GM21737 (cell line): ENCODE measurements around the gene CBX7.

Experiments
- ATAC-seq: cut with Tn5 transposase; IDR thresholded peaks from one replicate; pipeline ENCODE4 v1.9.1; 2021; ENCODE audit warnings: mild to moderate bottlenecking, moderate library complexity; ENCODE audit not compliant: unreplicated experiment

CBX7 gene

DNA sequence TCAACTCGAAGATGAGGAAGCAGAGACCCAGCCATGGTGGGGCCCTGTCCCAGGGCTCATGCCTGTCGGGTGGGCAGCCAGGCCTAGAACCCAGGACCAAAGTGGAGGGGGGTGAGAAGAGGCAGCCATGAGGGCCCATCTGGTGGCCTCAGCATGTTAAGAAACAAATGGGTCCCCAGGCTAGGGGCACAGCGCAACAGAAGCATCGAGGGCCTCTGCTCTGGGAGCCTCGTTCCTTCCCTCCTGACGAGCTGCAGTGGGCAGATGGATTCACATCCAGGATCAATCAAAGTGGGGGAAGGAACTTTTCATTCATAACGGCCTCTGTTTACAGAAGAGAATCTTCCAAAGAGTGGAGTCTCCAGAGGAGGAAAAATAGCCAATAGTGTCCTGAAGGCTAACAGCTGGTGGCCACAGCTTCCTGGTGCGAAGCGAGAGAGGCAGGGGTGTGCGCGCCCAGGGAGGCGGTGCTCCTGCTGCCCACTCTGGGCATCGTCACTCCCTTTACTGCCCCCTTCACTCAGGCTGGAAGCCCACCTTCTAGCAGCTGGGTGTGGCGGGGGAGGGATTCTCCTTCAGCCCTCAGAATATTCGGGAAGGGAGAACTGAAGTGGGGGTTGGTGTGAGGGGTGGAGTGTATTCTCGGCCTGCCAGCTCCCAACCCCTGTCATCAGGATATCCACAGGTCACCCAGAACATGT, 4.3 kb downstream of the CBX7 start:
- no peak for ATAC-seq

DNA sequence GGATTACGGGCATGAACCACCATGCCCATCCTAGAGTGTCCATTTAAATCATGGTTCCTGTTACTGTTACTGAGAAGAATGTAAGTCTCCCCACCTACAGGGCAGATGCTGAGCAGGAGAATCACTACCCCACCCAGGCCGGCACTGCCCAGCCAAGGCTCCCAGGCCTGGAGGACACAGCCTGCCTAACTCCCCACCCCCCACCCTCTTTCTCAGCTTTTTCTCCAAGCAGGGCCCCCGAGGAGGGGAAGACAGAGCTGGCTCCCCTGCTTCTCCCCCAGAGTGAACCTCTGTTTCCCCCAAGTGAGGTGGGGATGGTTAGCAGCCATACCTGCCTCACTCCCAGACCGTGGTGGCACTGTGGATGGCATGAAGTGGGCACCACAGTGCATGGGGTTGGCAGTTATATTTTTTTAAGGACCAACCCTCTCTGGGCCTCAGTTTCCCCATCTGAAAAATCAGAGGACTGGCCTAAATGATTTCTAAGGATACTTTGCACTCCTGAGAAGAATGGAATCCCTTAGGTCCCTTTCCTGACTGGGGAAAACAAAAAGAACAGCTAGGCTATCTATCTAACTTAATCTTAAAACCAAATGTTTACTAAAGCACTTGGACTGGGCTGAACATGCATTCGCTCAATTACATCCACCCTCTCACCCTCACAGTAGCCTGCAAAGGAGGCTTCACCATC, 5.0 kb downstream of the CBX7 start:
- no peak for ATAC-seq

DNA sequence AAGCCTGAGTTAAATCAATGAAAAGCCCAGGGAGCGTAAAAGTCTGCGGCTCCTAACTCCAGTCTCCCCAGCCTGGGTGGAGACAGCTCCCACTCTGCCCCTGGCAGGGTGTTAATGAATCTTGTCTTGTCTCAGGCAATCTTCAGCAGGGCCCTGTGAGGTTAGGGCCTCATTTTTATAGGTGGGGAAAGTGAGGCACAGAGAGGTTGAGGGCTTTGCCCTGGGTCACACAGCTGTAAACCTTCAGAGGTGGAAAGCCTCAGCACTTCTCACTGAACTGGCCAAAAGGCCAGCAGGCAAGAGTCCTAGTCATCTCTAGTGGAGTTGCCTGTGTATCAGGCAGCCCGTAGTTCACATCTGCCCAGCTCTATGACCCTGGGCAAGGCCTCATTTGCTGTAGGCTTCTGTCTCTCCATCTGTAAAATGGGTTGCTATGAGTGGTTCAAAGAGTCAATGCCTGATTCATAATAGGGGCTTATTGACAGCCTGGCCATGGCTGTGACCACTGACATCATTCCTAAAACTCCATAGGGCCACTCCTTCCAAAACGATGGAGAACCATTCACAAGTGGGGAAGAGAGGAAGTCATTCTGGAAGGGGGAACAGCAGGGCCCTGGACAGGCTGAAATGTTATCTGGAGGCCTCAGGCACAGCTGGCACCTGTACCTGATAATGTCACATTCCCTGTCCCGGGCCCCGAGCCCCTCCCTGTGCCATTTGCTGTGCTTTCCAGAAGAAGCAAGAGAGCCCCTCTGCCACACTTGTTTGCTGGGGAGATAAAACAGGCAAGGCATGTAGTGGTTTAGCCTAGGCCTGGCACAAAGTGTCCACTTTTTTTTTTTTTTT, 6.0 kb downstream of the CBX7 start:
- ATAC-seq = no peak

DNA sequence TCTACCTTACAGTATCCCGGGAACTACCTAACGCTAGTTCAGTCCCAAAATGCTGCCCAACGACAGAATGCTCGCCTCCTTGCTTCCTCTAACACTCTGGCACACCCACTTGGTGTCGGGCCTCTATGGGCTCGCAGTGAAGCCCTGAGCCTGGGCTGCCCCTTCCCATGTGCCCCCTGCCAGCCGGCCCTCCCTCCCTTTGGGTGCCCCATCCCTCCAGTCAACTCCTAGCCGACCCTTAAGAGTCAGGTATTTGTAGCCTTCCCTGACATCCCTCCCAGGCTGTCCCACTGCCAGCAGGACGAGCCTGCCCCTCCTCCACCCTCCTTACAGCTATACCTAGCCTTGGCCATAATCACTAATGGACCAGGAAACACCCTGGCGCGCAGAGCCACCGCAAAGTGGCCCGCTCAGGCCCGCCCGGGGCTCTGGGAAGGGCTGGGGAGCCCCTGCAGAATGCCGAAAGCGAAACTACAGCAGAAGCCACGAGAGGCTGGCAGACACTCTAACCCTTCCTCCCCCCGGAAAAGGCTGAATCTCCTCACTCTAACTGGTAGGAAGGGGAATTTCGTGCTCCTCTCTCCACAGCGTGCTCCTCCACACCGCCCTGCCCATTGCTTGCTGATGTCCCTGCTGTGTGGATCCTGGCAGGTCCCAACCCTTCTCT, 8.2 kb downstream of the CBX7 start:
- peak; percentile 52 for ATAC-seq

DNA sequence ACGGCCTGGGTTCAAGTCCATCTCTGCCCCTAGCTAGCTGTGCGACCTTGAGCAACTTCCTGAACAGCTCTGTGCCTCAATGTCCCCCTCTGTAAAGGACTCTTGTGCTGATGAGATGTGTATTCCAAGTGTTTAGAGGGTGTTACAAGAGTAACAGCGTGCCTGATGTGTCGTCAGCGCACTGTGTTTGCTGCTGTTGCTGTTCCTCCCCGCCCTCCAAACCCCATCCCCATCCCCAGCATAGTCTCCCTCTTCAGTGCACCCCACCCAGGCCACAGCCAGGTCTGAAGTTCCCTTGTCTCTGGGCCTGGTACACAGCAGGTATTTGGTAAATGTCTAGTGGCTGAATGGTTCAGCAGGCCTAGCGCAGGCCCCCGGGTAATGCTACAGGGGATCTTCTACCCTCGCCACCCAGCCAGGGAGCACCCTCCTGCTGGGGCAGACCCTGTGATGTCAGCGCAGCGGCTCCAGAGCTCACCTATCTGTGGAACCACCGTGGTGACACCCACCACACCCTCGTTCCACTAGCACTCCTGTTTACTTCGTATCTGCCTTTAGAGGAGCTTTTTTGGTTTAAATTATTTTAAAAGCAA, 10.3 kb downstream of the CBX7 start:
- no peak for ATAC-seq

DNA sequence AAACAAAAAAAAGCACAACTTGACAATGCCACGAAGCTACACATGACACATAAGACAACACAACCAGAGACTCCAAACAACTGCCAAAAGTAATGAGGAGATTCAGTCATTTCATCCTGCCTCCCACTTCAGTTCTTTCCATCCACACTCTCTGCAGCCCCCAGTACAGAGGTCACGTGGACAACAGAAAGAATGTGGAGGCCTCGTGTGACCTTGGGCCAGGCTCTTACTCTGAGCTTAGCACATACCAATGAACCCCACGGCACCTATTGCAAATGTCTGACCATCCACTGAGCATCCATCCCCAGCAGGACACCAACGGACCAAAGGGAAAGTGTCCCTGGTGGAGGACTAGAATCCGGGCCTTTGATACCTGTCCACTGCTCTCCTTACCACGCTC, 12.5 kb downstream of the CBX7 start:
- ATAC-seq = no peak

DNA sequence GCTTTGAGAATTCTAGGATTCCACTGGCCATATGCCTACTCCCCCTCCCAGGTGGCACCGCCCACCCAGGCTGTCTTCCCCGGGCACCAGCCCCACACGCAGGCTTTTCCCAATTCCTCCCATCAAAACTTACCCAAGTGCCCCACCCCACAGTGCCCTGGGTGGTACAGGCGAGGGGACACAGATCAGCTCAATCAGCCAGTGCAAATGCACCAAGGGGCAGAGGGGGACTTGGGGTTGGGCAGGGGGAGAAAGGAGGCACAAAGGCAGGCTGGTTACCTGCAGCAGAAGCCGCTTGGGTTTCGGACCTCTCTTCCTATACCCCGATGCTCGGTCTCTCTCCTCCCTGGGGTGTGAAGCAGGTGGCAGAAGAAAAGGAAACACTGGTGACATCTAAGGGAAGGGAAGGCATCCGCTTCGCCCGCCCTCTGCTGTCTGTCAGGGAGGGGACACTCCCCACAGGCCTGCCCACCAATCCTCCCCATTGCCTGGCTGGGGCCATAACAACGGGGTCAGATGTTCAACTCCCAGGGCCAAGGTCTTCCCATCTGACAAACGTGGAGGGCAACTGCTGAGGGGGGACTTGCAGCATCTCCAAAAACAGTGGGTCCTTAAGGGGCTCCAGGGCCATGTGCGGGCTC, 14.0 kb downstream of the CBX7 start:
- no peak for ATAC-seq

DNA sequence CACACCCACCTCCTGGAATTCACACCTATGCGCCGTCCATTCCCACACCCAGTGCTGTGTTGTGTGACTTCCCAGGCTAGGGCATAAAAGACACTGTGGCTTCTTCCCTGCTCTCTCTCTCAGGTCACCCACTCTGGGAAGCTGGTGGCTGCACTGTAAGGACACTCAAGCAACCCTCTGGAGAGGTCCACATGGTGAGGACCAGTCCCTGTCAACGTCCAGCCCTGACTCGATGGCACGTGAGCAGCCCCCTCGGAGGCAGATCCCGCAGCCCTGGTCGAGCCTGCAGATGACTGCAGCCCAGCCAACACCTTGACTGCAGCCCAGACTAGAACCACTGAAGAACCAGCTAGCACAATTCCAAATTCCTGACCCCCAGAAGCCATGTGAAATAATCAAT, 16.2 kb downstream of the CBX7 start:
- no peak for ATAC-seq

DNA sequence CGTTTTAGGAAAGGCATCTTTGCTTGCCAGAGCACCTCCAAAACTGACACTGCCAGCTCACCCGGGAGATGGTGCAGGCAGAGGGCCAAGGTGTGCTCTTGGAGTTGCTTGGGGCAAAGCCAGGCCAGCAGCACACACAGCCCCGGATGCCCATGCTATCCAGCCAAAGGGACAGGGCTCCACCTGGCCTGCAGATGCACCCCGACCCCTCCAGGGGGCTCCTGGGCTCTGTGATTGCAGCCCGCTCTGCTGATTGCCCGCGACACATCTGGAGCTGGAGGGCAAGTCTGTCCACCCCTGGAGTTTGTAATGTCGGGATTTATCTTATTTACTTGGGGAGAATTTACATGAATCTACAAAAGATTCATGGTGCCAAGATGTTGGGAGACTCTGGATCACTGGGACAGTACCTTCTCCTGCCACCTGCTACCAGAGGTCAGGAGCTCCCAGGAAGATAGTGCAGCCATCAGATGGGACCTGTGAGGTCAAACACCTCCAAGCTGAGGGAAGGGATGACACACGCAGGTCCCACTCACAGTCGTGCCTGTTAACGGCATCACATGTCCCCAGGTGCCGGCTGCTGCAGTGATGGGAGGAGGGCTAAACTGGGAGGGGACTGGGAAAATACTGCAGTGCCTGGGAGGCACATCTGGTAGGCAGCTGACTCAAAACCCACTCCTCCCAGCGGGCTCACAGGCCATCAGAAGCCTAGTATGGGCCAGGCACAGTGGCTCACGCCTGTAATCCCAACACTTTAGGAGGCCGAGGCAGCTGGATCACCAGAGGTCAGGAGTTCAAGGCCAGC, 17.2 kb downstream of the CBX7 start:
- ATAC-seq = no peak

DNA sequence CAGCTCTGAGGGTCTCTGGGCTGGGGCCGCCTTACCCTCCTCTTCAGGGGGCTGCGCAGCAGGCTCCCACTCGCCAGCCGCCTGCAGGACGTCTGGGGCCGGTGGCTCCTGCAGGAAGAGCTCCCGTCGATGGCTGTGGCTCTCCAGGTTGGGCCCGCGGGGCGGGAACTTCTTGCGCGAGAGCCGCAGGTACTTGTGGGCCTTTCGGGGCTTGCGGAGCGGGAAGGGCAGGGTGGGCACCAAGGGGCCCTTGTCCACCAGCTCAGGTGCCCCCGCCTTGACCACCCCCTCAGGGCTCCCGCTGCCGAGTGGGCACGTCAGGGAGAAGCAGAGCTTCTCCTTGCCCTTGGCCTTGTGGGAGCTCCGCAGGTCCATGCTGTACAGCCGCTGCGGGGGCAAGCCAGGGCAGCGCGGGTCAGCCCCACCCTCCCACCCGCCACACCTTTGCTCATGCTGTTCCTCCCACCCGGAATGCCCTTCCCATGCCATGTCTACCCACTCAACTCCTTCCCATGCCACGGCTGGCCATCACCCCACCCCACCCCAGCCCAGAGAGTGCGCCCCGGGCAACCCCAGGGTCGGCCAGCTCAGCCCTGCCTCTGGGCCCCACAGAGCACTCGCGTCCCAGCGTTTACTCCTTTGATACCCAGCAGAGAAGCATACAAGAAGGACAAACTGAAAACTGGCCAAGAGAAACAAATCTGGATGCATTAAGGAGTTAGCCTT, 18.0 kb downstream of the CBX7 start:
- no peak for ATAC-seq

DNA sequence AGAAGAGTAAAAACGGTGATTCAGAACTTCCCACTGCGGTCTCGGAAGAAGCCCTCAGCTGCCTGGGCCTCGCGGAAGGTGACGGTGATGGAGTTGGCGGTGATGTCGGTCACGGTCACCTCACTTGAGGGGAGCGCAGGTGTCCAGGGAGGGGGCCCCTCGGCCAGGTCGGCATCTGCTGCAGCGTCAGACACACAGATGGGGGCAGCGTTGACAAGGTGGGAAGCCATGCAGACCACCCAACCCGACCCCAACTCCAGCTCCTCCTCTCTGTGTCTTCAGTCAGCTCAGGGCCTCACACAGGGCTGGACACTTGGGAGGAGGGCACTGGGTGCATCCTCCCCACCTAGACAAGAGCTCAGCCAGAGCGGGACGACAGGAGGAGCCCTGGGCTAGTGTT, 18.6 kb downstream of the CBX7 start:
- ATAC-seq = no peak

DNA sequence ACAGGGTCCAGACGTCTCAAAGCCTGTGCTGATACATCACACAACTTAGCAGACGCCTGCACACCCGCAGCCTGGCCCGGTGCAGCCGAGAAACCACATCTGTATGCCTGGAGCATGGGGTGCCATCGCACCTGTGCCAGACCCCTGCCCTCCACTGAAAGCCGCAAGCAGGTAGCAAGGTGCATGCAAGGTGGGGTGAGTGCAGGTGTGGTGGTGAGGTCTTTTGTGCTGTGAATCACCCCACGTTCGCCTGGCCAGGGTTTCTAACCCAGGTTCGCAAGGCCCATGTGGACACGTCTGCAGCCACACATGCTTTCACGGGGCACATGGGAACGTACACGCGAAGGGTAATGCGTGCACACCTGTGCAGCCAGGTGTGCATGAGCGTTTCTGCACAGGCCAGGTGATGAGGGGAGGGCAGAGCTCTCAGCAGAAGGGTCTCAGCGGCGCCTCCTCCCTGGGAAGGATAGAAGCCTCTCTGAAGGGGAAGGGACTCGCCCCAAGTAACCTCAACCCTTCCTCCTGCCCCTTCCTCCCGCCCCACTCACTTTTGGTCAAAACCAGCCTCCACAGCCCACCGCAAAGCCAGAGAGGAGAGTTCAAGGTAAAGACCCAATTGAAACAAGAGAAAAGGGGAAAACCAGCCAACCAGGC, 19.5 kb downstream of the CBX7 start:
- no peak for ATAC-seq

DNA sequence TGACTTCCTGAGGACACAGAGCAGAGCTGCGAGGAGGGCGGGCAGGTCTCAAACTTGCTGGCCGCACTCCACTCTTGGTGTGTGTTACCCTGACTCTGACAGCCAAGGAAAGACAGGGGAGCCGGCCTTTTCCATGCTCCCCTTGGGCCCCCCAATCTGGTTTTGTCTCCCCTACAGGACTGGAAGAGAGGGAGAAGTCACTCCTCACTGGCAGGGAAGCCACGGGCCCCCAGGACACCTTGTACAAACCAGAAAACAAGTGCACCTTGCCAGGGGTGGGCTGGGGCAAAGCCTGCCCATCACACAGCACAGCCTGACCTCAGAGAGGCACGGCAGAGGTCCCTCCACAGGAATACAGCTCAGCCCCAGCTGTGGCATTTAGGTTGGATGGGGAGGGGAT, 20.2 kb downstream of the CBX7 start:
- no peak for ATAC-seq

DNA sequence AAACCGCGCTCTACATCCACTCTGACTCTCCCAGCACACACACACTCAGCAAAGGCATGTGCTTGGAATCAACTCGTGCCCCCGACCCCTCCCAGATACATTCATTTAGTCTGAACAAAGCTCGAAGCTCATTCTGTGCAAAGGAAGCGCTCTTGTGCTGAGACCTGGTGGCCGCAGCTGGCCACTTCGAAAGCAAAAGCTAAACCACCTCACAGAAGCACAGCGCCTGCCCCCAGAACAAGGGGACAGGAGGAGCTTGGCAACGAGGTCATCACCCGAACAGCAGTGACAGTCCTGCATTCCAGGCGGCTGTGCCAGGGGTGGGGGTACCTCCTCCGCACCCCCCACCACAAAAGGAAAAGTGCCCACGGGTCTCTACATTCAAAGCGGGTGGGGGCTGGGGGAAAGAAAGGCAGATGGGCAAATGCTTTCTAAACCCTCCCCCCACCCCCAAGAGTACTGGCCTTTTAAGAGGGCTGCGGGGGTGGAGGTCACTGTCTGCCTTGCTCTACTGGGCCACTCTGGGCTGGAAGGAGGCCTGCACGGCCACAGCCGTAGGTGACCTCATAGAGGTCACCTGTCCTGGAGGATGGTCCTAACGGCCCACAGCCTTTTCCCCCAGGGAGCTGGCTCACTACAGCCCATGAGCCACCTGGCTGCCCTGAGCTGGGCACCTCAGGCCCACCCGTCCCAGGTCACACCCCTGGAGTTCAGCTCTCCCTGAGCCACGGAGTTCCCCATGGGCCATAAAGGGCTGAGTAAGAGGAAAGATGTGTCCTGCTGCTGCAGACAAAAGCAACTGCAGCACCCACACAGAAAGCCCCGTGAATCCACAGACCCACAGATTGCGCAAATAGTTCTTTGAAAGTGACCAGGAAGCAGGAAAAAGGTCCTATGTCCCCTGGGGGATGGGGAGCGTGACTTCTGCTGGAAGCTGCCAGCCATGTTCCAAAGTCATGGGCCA, 21.3 kb downstream of the CBX7 start:
- no peak for ATAC-seq

DNA sequence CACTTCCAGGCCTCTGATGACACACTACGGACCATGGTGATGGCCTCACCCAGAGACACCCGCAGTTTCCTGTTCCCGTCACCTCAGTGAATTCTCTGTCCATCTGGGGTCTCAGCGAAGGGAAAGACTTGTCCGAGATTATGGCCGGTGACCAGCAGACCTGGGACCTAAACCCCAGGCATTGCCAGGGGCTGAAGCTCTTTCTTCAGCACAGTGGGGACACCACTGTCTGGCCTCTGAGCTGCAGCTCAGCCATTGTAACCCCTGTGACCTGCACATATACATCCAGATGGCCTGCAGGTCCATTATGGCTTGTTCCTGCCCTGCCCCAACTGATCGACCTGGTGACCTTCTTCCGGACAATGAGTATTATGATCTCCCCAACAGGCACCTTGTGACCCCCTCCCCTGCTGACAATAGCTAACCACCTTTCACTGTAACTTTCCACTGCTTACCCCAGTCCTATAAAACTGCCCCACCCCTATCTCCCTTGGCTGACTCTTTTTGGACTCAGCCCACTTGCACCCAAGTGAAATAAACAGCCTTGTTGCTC, 22.3 kb downstream of the CBX7 start:
- ATAC-seq = no peak

DNA sequence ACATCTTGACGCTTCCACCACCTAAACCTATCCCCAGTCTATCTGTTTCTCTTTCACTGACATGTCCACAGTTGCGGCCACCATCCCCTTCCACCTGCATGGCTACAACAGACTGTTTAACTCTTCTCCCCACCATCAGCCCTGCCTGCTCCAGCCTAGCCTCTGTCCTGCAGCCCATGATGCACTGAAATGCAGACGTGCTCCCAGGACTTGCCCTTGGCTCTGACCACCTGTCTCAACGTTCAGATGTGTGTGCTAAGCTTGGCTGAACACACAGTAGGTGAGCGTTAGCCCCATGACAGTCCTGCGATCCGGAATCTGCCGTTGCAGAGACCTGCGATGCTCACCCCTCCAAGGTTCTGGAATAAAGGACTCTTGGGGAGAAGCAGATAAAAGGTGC, 22.7 kb downstream of the CBX7 start:
- no peak for ATAC-seq

DNA sequence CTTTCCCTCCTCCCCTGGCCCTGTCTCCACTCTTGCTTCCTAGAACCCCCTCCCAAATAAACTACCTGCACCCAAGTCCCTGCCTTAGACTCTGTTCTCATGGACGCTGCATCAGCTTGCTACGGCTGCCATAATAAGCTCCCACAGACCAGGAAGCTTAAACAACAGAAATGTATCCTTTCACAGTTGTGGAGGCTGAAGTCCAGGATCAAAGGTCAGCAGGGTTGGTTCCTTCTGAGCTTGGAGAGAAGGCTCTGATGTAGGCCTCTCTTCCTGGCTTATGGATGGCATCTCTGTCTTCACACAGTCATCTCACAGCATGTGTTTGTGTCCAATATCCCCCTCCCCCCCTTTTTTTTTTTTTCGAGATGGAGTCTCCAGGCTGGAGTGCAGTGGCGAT, 23.4 kb downstream of the CBX7 start:
- no peak for ATAC-seq
